ENCODE measurements around the gene RNF208.
"Not testable (repeated sequence)": the region's sequence is repeated elsewhere in the genome, so short reads cannot be mapped to it uniquely, and the experiment has no call there.

Gene RNF208

DNA sequence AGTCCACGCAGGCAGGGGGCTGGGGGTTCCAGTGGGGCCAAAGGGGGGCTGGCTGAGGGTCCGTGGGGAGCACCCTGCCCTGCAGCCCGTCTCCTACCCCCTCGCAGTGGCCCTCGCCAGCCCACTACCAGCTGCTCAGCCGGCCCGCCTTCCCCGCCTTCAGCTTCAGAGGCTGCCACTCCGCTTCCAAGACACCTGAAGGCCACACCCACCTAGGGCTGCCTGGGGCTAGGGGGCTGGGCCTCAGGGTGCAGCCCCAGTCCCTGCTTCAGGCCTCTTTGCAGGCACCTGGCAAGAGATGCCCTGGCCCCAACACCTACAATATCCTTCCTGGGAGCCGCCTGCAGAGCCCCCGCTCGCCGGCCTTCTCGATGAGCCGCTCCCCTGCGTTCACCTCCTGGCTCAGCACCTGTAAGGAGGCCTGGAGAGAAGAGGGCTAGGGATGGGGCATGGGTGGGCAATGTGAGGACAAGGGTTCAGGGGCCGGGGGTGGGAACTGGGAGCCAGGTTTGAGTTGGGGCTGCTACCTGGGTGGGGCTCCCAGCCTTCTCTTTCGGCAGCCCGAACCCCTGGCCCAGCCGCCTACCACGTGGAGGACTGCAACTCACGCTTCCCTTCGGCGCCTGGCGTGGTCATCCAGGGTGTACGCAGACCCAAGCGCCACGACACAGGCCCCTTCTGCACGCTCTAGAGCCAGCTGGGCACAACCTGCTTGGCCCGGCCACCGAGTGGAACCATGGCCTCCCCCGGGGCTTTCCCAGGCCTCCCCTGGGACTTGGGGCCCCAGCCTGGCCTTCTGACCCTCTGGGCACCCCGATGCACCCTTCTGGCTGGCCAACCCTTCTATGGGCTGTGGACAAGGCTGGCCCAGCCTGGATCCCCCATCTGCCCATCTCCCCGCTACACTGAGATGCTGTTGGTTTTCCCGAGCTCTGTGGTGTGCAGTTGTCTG lies 30.8 kb upstream of the RNF208 start:
- peak; percentile 13 to 31 (median 30) for DNase-seq

DNA sequence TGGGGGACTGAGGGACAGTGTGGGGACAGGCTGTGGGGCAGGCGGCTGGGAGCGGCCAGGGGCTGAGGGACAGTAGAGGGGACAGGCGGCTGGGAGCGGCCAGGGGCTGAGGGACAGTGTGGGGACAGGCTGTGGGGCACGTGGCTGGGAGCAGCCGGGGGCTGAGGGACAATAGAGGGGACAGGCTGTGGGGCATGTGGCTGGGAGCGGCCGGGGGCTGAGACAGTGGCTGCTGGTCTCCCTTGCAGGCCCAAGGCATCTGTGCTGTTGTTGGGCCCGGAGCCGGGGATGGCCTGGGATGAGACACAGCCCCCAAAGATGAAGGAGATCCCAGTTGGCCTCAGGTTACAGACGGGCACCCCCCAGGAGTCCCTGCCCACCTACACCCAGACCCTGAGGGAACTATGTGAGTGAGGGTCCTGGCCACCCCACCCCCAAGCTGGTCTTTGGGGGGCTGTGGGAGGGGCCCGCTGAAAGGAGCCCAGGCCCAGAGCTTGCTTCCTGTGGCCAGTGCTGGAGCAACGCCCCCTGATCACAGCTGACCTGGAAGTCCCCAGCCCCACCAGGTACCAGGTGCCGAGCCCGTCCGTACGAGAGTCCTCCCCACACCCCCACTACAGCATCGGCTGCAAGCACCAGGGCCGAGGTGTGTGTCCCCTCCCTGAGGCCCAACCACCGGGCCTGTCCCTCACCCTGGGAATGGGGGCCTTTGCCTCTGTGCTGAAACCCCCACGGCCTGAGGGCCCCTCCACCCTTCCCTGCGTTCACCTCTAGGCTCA lies 29.6 kb upstream of the RNF208 start:
- DNase-seq, result no peak

DNA sequence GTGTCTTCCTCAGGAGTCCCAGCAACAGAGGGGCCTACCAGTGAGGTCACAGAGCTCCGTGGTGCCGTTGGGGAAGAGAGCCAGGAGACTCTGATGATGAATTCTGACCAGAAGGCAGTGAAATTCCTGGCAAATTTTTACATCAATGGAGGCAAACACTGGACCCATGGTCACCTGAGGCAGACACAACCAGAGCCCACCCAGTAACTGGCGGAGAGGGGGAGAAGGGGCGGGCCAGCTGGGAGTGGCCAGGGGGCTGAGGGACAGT lies 29.1 kb upstream of the RNF208 start, which contains the start of gene STPG3:
Gene STPG3 (plus strand): TSS at position 93 of the 268 bp plus-strand sequence. CDS start 1 bp downstream, at position 94.
- DNase-seq, result no peak

DNA sequence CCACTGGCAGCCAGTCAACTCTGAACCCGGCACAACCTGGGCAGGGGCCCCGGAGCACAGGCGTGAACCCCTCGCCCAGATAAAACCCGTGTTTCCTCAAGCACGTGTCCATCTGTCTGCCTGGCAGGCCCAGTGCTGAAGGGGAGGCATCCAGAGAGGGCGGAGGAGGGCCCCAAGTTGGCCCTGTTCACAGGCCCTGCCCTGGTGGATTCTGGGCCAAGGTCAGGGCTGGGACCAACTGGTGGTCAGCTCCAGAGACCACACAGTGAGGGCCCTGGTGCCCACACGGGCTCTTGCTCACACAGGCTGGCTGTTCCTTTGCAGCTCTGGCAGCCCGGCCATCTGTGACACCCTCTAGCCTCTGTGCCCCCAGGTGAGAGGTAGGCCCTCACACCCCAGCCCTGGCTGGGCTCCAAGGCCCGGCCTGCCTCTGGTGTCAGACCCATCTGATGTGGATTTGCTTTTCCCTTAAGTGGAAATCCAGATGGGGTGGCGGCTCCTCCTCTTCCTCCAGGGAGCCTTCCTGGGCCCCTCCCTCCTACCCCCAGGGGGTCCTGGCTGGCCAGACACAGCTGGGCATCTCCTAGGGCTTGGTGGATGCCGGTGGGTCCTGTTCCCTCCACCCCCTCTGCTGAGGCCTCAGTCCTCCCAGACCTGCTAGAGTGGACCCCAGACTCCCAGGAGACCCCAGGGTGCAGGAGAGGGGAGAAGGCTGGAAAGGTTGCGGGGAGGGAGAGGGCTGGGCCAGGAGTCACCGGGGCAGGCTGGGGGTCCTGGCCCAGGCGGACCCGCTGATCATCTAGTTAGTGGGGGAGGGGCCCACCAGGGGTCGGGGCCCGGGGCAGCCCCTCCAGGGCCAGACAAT lies 28.5 kb upstream of the RNF208 start:
- DNase-seq, result no peak

DNA sequence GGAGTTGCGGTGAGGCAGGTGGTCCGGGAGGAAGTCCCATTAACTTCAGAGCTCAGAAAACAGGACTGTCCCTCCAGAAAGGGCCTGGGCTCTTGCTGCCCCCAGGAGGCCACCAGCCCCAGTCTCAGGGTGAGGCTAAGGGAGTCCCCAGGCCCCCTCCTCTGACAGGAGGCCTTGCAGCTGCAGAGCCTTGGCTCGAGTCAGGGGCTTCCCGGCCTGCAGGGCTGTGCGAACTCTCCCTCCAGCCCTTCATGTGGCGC lies 25.8 kb upstream of the RNF208 start:
- DNase-seq, result no peak

DNA sequence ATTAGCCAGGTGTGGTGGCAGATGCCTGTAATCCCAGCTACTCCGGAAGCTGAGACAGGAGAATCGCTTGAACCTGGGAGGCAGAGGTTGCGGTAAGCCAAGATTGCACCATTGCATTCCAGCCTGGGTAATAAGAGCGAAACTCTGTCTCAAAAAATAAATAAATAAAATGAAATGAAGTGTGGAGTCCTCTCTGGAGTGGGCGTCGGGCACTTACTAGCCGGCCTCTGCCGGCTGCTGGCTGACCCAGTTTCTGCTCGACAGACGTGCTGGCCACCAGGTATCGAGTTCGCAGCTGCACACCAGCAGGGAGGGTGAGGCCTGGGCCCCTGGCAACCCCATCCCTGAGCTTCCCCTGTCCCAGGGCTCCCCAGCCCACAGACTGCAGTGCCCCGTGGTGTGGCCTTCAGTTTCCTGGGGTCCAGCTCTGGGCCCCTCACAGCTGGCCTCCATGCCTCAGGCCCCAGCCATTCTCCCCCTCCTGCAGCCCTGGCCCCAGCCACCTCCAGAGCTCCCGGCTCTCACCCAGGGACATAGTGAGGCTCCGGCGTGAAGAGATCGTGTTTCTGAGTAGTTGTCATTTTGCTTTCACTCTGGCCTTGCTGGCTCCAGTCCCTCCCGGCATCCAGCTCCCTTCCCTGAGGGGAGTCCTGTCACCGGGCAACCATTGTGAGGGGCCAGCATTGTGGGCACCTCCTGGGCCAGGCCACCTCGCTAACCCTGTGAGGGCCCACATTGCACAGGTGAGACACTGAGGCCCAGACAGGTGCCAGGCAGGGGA lies 25.3 kb upstream of the RNF208 start:
- DNase-seq, result peak in 1 of 3 experiments; percentile 22

DNA sequence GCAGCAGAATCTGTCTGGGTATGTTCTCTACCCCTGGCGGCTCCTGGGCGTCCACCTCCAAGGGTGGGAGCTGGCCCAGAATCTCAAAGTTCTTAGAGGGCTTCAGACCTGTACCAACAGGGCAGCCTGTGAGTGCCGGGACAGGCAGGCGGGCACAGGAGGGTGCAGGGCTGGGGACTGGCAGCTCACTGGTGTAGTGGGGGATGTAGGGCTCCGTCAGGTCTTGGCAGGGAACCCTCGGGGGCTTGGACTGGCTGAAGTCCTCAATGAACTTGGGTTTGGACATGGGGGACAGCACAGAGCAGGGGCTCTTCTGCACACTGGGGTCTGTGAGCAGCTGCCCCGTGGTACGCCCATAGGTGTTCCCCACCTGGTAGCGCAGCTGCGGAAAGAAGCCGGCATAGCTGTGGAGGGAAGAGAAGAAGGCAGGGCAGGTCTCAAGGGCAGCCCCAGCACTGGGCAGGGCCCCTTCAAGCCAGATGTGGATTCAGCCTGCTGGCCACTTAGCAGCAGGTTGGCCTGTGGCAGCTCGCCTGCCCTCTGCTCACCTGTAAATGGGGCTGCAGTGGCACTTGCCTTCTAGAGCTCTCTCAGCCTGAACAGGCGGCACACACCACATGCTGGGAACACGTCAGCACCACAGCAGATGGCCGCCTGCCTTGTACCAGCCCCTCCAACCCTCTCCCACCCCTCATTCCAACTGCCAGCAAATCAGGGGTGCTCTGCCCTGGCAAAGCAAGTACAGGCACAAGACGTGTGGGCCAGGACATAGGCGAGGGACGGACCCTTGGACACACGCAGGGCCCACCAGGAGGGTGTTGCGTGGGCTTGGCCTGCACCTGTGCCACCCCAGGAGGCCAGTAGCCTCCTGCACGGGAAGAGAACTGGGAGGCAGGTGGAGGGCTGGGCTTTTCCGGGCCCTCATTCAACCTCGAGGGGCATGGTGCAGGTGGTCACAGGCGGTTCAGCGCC lies 23.7 kb upstream of the RNF208 start:
- peak in 2 of 3 experiments; percentile 72 to 84 for DNase-seq

DNA sequence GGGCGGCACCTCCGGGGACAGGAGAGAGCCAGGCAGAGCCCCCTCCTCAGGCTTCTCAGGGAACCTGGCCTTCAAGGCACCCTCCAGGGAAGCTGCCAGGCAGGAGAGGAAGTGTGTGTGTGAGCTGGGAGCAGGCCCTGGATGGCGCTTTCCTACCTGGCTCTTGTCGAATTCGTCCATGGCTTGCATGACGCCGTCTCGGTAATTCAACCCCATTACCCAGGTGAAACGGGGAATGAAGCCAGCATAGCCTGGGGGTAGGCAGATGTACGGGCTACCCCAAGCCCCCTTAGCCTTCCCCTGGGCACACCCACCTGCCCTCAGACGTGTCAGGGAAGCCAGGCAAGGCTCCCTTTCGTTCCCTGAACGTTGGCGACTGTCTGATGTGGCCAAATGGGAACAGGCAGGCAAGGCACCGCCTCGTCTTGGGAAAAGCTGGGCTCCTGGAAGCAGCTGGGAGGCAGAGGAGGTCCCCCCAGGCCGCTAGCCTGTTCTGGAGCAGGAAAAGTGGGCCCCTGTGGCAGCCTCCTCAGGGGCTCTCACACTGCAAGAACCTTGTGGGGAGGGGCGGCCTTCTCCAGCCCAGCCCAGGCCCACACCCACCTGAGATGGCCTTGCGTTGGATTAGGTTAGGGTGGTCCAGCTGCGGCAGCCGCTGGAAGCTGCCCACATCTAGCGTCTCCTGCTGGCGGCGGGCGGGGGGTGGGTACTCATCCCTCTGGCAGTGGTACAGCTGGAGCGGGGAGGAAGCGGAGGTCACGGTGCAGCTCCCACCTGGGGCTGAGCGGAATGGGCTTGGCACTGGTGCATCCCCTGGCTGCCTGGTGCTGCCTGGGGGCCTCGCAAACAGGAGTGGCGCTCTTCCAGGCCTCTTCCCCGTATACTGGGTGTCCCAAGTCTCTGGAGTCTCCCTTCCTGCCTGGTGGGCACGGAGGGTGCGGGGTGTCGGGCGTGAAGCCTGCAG lies 22.7 kb upstream of the RNF208 start:
- peak in 2 of 3 experiments; percentile 43 to 73 for DNase-seq

DNA sequence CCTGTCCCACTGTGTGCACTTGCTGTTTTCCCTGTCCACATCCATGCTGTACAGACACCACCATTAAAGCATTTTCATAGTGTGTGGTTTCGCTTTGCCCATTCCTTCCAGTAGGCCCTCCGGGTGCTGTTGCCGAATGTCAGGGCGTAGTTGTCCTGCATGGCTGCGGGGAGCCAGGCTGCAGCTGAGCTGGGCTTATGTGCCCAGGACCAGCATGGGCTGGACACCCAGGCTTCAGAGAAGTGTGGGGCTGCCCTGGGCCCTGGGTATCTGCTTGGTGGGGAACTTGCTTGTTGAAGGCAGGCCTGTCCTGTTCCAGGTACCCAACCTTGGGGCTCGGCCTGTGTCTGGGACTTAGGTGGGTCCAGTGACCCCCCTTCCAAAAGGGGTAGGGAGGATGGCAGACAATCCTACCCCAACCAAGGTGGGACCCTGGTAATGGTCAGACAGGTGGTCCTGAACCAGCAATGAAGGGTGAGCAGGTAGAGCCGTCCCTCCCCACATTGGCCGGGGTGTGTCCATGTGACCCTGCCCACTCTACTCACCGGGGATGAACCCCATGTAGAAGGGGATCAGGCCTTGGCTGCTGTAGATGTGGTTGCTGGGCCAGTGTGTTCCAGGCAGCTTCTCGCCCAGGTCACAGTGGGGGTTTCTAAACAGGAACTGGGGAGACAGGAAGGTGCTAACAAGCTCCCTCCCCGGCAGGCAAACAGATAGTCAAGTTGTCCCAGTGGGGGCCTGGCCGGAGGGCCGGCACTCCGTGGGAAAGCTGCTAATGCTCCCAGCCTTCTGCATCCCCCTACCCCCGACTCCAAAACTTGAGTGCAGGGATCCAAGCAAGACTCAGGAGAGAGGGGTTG lies 21.8 kb upstream of the RNF208 start:
- DNase-seq, result peak in 1 of 3 experiments; percentile 73

DNA sequence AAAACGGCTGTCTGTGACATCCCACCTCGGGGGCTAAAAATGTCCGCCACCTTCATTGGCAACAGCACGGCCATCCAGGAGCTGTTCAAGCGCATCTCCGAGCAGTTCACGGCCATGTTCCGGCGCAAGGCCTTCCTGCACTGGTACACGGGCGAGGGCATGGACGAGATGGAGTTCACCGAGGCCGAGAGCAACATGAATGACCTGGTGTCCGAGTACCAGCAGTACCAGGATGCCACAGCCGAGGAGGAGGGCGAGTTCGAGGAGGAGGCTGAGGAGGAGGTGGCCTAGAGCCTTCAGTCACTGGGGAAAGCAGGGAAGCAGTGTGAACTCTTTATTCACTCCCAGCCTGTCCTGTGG lies 21.2 kb upstream of the RNF208 start:
- peak in 1 of 3 experiments; percentile 48 for DNase-seq

DNA sequence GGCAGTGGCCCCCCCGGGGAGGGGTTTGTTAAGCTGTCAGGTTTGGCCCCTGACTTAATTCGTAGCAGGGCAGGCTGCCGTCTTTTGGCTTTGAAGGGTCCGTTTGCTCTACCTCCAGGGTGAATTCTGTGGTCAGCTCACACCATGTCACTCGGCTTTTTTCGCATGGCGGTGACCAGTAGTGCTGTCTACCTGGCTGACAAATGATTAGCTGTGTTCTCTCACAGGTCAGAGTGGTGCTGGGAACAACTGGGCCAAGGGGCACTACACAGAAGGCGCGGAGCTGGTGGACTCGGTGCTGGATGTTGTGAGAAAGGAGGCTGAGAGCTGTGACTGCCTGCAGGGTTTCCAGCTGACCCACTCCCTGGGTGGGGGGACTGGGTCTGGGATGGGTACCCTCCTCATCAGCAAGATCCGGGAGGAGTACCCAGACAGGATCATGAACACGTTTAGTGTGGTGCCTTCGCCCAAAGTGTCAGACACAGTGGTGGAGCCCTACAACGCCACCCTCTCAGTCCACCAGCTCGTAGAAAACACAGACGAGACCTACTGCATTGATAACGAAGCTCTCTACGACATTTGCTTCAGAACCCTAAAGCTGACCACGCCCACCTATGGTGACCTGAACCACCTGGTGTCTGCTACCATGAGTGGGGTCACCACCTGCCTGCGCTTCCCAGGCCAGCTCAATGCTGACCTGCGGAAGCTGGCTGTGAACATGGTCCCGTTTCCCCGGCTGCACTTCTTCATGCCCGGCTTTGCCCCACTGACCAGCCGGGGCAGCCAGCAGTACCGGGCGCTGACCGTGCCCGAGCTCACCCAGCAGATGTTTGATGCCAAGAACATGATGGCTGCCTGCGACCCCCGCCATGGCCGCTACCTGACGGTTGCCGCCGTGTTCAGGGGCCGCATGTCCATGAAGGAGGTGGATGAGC lies 20.5 kb upstream of the RNF208 start:
- peak in 1 of 3 experiments; percentile 55 for DNase-seq

DNA sequence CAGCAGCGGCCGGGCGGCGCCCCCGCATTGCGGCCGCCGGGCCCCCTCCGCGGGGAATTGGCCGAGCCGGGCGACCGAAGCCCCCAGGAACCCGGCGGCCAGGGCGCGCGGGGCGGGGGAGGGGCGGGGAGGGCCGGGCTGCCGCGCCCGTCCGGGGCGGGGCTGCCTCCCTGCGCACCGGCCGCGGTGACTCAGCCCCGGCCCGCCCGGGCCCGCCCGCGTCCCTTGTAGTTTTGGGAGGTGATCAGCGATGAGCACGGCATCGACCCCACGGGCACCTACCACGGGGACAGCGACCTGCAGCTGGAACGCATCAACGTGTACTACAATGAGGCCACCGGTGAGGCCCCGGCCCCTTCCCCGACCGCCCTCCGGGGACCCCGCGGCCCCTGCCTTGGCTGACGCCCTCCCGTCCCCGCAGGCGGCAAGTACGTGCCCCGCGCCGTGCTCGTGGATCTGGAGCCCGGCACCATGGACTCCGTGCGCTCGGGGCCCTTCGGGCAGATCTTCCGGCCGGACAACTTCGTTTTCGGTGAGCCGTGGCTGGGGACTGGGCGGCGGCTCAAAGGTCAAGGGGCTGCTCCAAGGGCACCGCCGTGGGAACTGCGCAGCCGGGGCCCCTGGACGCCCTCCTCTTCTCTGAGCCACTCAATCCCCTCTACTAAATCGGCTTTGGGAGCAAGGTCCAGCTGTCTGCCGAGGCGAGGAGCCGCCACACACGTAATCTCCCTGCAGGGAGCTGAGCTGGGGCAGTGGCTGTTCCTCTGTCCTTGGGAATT lies 19.6 kb upstream of the RNF208 start:
- peak in 2 of 3 experiments; percentile 45 to 72 for DNase-seq

DNA sequence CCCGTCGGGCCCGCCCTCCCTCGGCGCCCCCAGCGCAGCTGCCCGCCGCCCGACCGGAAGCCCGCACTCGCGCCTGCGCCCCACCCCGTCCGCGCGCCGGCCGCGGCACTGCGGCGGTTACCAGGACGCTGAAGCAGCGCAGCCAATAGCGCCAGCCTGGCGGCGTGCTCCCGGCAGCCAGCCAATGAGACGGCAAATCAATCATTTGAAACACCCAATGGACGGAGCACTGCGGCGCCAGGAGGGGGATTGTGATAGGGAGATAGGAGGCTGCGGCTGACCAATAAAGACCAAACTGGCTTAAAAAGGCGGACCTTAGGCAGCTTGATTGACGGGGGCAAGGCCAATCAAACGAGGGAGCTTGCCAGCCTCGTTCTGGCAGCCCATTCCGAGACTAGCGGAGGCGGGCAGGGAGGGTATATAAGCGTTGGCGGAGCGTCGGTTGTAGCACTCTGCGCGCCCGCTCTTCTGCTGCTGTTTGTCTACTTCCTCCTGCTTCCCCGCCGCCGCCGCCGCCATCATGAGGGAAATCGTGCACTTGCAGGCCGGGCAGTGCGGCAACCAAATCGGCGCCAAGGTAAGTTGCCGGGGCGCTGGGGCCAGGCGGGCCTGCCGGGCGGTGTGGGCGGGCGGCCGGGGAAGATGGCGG lies 18.9 kb upstream of the RNF208 start, which contains the start of gene TUBB4B:
Gene TUBB4B (plus strand): TSS at position 447 of the 649 bp plus-strand sequence. CDS start 74 bp downstream, at position 521.
- DNase-seq, result peak; percentile 94 to 100 (median 100)

DNA sequence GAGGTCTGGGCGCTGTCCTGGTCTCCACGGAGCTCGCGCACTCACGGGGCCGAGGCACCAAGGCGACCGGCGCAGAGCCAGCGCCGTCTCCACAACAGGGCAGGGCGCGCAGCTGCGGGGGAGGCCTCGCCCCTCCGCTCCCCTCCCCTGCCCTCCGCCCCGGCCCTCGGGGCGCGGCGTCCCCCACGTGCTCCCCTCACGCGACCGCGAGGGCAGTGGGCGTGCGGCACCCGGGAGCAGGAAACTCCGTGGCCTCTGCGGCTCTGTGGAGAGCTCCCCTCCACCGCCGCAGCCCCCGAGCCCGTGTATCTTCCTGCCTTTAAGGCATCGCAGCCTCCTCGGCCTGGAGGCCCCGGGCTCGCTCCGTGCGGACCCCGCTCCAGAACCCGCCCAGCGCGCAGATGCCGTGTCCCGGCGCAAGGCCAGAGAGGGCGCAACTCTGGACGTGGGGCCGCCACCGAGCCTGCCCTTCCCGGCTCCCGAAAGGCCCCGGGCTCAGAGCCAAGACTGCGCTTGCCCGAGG lies 18.3 kb upstream of the RNF208 start:
- DNase-seq, result peak; percentile 49 to 97 (median 94)

DNA sequence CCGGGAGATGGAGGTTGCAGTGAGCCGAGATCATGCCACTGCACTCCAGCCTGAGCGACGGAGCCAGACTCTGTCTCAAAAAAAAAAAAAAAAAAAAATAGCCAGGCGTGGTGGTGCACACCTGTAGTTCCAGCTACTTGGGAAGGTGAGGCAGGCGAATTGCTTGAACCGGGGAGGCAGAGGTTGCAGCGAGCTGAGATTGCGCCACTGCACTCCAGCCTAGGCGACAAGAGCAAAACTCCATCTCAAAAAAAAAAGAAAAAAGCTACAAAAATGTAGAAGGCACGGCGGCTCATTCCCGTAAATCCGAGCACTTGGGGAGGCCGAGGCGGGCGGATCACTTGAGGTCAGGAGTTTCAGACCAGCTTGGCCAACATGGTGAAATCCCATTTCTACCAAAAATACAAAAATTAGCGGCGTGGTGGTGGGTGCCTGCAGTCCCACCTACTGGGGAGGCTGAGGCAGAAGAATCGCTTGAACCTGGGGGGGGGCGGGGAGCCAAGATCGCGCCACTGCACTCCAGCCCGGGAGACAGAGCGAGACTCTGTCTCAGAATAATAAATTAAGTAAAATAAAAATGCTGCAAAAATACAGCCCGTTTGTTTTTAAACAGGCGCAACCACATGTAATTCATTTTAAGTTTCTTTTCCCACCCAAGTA lies 17.6 kb upstream of the RNF208 start:
- not testable (repeated sequence) for DNase-seq
